Posterior cingulate gyrus (tissue), 11 donors: Measurements from ENCODE around the gene PDAP1.
"Not testable (repeated sequence)": the region's sequence is repeated elsewhere in the genome, so short reads cannot be mapped to it uniquely, and the experiment has no call there.

ENCODE experiments used
- DNase-seq, 10 donors: peaks; one replicate each; pipeline versions ENCODE4 v3.0.0 to v3.0.0-alpha.2; 2020 to 2021; ENCODE audit warnings: mixed read lengths in 3 of 10
- intact Hi-C: fragments of 100-400 bp; cut with DNase I; formaldehyde crosslinking; loops from one replicate; pipeline ENCODE4 v1.15.1; 2023

The PDAP1 gene

GRCh38 chr7:99428972-99429566 is 20.7 kb upstream of the PDAP1 start:
- no peak for DNase-seq
- intact Hi-C loops, result no loop called here

DNA sequence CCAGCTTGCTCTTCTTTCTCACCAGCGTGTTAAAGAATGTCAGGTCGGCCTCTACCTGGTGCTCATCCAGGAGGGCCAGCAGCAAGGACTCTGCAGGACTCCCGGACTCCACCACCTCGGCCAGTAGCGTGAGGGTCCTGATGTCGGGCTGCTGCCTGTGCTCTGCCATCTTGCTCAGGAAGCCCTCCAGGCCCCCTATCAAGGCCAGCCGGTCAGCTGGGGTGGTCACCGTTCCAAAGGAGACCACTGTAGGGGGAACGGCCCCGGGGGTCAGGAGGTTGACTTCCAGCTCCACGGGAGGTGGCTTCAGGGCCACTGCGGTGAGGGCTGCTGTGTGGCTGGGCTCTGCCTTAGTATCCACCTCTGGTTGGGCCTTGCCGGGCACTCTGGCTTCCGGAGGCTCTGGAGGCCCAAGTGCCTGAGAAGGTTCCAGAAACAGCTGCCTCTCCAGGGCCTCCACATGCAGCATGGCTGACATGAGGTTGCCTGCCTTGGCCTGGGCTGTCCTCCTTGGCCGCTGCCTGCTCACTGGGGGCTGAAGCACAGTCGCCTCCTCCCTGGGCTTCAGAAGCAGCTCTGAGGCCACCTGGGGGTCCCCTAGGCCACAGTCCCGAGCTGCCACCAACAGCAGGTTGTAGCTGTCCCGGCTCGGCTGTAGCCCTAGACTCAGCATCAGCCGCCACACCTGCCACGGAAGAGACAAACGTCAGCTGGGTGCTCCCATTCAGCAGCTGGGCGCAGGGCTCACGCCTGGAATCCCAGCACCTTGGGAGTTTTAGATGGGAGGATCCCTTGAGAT is 16.7 kb upstream of the PDAP1 start:
- no peak for DNase-seq
- intact Hi-C loops, result no loop called here

- intact Hi-C loops, result no loop called here
- no peak for DNase-seq
Observed at GRCh38 chr7:99422625-99423024, 14.2 kb upstream of the PDAP1 start.

GRCh38 chr7:99422186-99422585 is 13.8 kb upstream of the PDAP1 start:
- DNase-seq, result no peak
- intact Hi-C loops, result no loop called here

DNA sequence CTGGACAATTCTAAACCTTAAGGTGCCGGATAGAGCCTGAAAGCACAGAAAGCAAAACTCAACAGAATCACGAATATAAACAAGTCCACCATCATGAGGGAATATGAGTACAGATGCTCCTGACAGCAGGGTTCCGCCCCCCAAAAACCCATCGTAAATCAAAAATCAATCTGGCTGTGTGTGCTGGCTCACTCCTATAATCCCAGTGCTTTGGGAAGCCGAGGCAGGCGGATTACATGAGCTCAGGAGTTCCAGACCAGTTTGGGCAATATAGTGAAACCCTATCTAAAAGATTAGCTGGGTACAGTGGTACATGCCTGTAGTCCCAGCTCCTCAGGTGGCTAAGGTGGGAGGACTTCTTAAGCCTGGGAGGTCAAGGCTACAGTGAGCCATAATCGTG is 12.6 kb upstream of the PDAP1 start:
- no peak for DNase-seq
- intact Hi-C loops, result no loop called here

DNA sequence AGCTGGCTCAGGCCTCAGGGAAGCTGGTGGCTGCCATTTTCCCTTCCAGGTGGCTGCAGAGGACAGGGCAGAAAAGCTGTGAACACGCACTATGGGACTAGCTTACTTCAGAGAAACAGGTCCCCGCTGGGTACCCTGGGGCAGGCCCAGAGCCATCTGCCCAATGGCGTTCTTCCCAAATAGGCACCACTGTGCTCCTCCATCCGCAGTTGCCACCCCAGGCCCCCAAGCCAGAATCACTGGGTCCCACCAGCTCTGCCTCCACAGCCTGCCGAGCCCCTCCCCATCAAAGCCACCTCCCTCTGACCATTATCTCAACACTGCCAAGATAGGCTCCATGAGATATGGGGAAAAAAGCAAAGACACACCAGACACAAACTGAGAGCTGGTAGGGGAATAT is 11.8 kb upstream of the PDAP1 start:
- intact Hi-C loops, result no loop called here
- DNase-seq, result no peak

GRCh38 chr7:99419323-99420021 is 11.1 kb upstream of the PDAP1 start:
- intact Hi-C loops, result no loop called here
- DNase-seq, result peak in 1 of 10 donors; percentile 82

DNA sequence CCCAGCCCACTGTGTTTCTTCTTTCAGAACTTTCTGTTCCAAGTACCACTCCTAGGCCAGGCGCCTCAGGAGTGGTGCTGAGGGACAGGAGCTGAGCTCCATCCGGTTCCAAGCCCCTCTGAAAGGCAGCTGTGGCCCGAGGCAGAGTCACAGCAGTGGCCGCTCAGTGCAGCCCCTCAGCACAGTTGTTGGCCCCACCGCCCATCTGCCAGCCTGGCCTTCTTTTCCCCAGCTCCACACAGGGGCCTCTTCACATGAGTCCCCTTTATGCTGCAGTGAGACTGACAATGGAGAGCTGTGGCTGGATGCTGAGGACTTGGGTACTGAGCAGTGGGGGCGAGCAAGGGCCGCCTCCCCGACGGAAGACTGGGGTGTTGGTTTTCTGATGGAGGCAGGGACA is 9.9 kb upstream of the PDAP1 start:
- intact Hi-C loops, result no loop called here

GRCh38 chr7:99415513-99416127 is 7.2 kb upstream of the PDAP1 start:
- peak; percentile 50 to 95 (median 72) for DNase-seq

More for the DNA sequence above, 9.9 kb upstream of the PDAP1 start:
- no peak for DNase-seq

DNA sequence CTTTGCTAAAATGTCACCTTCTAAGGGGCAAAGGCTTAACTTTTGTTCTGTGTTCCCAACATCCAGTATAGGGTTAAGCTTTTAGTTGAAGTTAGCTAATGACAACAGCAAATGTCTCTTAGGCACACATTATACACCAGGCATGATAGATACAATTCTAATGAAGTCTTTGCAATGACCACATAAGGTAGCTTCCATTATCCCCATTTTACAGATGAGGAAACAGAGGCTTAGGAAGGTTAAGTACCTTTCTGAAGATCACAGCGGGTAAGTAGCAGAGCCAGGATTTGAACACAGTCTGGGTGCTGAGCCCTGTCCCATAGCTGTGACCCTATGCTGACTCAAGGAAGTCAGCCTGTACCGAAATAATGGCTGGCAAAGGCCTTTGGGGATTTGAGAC is 2.2 kb upstream of the PDAP1 start:
- intact Hi-C loops, result no loop called here
- no peak for DNase-seq

More at GRCh38 chr7:99415513-99416127, 7.2 kb upstream of the PDAP1 start:
- intact Hi-C loops, result not testable (repeated sequence)

- no peak for DNase-seq
- intact Hi-C loops, result loop anchor here (10.0 kb wide), 1 partner anchor 85 kb away; the partner anchor contains the start of gene ARPC1A
Observed at GRCh38 chr7:99409806-99410205, 1.4 kb upstream of the PDAP1 start.

DNA sequence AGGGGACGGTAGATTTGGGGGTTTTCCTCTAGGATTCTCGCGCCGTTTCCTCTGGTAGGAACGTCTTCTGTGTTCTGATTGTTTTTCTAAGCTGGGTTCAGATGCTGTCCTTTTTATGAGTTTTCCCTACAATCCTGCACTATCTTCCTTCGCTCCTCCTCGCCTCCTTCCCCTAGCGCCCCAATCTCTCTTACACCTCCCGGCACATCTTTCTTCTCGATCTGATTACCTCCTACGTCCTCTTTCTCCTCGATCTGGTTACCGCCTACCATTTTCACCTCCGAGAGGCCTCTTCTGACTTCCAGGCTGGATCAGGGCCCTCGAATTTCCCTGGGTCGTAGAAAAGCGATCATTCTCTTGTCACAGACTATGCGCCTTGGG is 785 bp upstream of the PDAP1 start:
- no peak for DNase-seq
- intact Hi-C loops, result loop anchor here (10.0 kb wide), 1 partner anchor 84 kb away; the partner anchor contains the start of gene ARPC1A

DNA sequence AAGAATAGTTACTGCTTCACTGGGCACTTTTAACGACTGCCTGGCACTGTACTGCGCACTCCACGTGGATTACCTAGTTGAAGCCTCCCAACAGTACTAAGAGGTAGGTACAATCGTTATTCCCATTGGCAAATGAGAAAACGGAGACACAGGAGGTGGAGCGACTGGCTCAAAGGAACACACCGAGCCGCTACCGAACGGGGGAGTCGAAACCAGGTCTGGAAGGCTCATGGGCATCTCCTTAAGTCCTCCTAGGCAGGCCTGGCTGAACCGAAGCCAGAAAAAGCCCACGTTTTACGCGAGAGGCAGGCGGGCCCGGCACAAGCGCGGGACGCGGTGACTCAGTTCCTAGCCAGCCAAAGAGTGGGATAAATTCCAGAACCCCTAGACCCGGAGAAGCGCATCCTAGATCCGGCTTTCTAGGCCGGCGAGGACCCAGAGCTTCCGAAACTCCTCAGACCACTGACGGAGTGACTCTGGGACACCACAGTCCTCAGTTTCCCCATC is 472 bp downstream of the PDAP1 start:
- intact Hi-C loops, result loop anchor here (1.0 to 10.0 kb wide), 2 partner anchors 31 to 83 kb away; partner anchors contain the start of gene ARPC1A
- DNase-seq, result peak in 8 of 10 donors; percentile 36 to 90 (median 61)

DNA sequence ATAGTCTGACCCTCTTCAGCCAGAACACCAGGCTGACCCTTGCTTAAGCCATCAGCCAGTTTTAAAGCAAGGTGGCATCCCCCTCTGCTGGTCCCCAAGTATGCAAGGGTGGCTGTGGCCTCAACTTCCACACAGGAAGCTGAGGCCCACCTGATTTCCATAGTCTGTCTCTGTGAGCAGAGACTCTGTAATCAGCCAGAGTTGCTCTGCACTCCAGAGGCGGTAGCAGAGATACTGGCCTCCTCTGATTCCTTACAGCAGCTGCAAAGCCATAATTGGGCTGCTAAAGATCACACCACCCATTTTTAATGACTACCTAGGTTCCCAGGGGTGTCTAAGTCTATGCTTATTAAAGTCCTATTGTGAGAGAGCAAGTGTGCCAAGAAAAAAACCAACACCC is 1.8 kb downstream of the PDAP1 start:
- no peak for DNase-seq
- intact Hi-C loops, result loop anchor here (10.0 kb wide), 1 partner anchor 82 kb away; the partner anchor contains the start of gene ARPC1A

GRCh38 chr7:99404977-99405320 is 3.4 kb downstream of the PDAP1 start:
- no peak for DNase-seq
- intact Hi-C loops, result loop anchor here (10.0 kb wide), 1 partner anchor 80 kb away; the partner anchor contains the start of gene ARPC1A

GRCh38 chr7:99404235-99404976 is 4.0 kb downstream of the PDAP1 start:
- DNase-seq, result no peak
- intact Hi-C loops, result loop anchor here (10.0 kb wide), 1 partner anchor 80 kb away; the partner anchor contains the start of gene ARPC1A

GRCh38 chr7:99403764-99404163 is 4.6 kb downstream of the PDAP1 start:
- intact Hi-C loops, result loop anchor here (10.0 kb wide), 1 partner anchor 79 kb away; the partner anchor contains the start of gene ARPC1A
- DNase-seq, result no peak

DNA sequence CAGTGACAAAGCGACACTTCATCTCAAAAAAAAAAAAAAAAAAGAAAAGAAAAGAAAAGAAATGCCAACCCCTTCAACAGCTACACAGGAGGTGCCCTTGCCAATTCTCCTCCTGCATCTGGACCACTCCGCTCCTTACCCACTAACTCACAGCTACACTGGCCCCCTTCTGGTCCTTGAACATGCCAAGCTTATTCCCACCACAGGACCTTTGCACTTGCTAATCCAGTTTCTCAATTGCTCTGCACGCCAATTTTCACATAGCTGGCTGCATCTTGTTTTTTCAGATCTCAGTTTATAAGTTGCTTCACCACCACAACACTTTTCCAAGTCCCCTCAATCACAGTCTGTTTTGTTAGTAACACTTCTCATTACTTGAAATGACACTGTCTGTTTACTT is 5.5 kb downstream of the PDAP1 start:
- intact Hi-C loops, result loop anchor here (10.0 kb wide), 1 partner anchor 78 kb away; the partner anchor contains the start of gene ARPC1A
- DNase-seq, result no peak

- intact Hi-C loops, result no loop called here
- no peak for DNase-seq
Observed at GRCh38 chr7:99399597-99399996, 8.8 kb downstream of the PDAP1 start.
